Heart left ventricle (tissue), 16 donors: Measurements from ENCODE around the gene IGFBP2. TPM values are rescaled to one million over a fixed set of nuclear protein-coding genes. Genes with fewer than 3 reads are reported as not detected.

Experiments
- ATAC-seq, 4 donors: fragments of 200-7000 bp; cut with Tn5 transposase; one replicate each; pipeline ENCODE4 v1.9.1; 2020 to 2022; ENCODE audit warnings: moderate library complexity in 4 of 4, mild to moderate bottlenecking in 3 of 4, moderate number of reproducible peaks in 1 of 4
- DNase-seq, 5 donors: peaks; one replicate each; pipeline ENCODE4 v3.0.0-alpha.2; 2020
- H3K27ac ChIP-seq, 12 donors: fragments of 200-600 bp; sonication (generic) in 4 of 12; one replicate each; pipeline versions ENCODE4 v1.5.0 to v1.8.0; 2016 to 2022; ENCODE audit warnings: mild to moderate bottlenecking in 2 of 12
- H3K27me3 ChIP-seq, 9 donors: fragments of 200-600 bp; sonication (generic) in 2 of 9; one replicate each; pipeline versions ENCODE4 v1.5.1 to v1.8.0; 2016 to 2022; ENCODE audit warnings: mild to moderate bottlenecking in 3 of 9
- H3K36me3 ChIP-seq, 9 donors: fragments of 200-600 bp; sonication (generic) in 2 of 9; one replicate each; pipeline versions ENCODE4 v1.5.0 to v1.8.0; 2018 to 2022; ENCODE audit warnings: mild to moderate bottlenecking in 2 of 9
- H3K4me1 ChIP-seq, 12 donors: fragments of 200-600 bp; sonication (generic) in 4 of 12; one replicate each; pipeline versions ENCODE4 v1.5.0 to v1.8.0; 2016 to 2022; ENCODE audit warnings: mild to moderate bottlenecking in 3 of 12
- H3K4me3 ChIP-seq, 12 donors: fragments of 200-600 bp; sonication (generic) in 4 of 12; one replicate each; pipeline versions ENCODE4 v1.5.0 to v1.8.0; 2017 to 2022; ENCODE audit warnings: mild to moderate bottlenecking in 9 of 12, moderate library complexity in 4 of 12
- H3K9me3 ChIP-seq, 12 donors: fragments of 200-600 bp; sonication (generic) in 4 of 12; one replicate each; pipeline versions ENCODE4 v1.5.0 to v1.8.0; 2016 to 2022; ENCODE audit warnings: mild to moderate bottlenecking in 1 of 12
- POLR2A ChIP-seq, 2 donors: fragments of 450-650 bp; IDR thresholded peaks; one replicate each; pipeline ENCODE4 v1.6.1; 2017; ENCODE audit warnings: antibody characterized with exemption in 2 of 2, mild to moderate bottlenecking in 2 of 2, moderate library complexity in 2 of 2
- WGBS, 4 donors: extraction: QIAGEN DNeasy Blood & Tissue Kit in 2 of 4; methylation state at CpG; one replicate each; pipeline versions ENCODE4 v1.1.5 to v1.1.7; 2013 to 2018; 5-methylcytosine and 5-hydroxymethylcytosine counted together
- intact Hi-C, 10 donors: fragments of 100-400 bp; cut with DNase I; formaldehyde crosslinking; loops; one replicate each; pipeline versions ENCODE4 v1.11.1 to v1.14.2; 2022
- polyA plus RNA-seq, 2 donors: library from polyadenylated mRNA; stranded (reverse); fragments of 200-250 nt; gene quantifications; one replicate each; pipeline ENCODE4 v1.2.3, GENCODE V29; 2013
- total RNA-seq, 9 donors: library from RNA; depleted of rRNA in 2 of 9; stranded (reverse); fragments of >200 nt in 2 of 9; fragmentation: NEBNext Ultra II Directional in 3 of 9; extraction: Animal tissue kit (Norgen Biotek cat#: 25700) in 3 of 9; gene quantifications; one replicate each; pipeline versions ENCODE4 v1.1.0 to v1.2.4, GENCODE V29; 2016 to 2023
- TF ChIP-seq, protein P1 (sequence below), 12 donors: fragments of 200-600 bp; sonication (generic) in 4 of 12; IDR thresholded peaks; one replicate each; pipeline versions ENCODE4 v1.5.0 to v1.8.0; 2018 to 2022; ENCODE audit warnings: antibody characterized with exemption in 12 of 12, mild to moderate bottlenecking in 5 of 12
- donor health status: ischemic (EF 13 %, LVEDD 7.1; RV severe dilation, severe dysfunction).
- donor health status: healthy with polysubstance abuse.
- donor health status: DM: no; HTN: yes; CAD: no.
- donor health status: DM: no; HTN: no; CAD: no.
- donor health status: ischemic (EF 25% LVEDD 6.9; RV normal size, moderate dysfunction).
- donor health status: ischemic (EF 25% LVEDD 5.7; RV mildly dilated, moderate dysfunction).
- donor health status: healthy.
- donor health status: DM: yes; HTN: yes; CAD: no.
- donor health status: ischemic (EF 35%, LVEDD 5.7; RV mildly dilated, moderate dysfunction).
- donor health status: nonischemic (EF 11% LVEDD 7.7; RV severe dilation, severe dysfunction).
- donor health status: DM: yes; HTN: yes; CAD: no.
- donor health status: PGD.
- donor health status: ischemic (EF 29% LVEDD 5.4; RV normal size, mild dysfunction).
- donor health status: nonischemic (EF 23%, LVEDD 6.1; RV moderate dilation, normal function).

IGFBP2 gene
- total and polyA plus RNA-seq, 11 donors = 57.2 to 326 (median 113) TPM

DNA sequence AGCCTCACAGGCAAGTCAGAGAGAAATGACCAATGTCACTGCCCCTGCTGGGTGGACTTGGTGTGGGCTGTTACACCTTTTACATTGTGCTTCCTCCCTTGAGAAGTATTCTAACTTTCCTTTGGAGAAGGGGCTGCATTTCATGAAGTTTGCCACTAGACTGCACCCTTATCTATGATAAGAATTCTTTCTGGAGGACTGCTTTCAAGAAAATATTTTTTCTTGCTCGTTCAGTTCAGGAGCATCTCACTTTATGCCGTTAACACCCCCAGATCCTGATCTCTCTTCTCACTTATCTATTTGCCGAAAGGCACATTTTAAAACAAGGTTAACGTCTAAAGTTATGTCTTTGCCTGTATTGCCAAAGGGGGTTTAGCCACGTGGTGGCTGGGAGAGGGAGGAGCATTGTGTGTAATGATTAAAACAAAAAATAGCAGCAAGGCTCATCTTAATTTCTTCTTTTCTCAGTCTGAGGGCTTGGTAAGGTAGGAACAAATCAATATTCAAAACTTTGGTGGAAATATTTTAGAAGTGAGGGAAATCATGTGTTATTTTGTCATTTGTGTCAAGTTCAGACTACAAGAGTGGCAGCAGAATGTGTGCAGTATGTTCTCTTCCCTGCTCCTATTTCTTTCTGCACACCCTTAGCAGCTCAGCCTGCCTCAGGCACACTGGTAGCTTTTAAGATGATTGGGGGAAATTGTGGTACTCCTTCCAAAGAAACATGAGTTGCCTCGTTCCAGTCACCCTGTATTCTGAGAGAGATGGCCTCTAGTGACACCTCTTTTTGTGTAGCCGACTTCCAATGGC, 63.7 kb downstream of the IGFBP2 start:
- WGBS, 4 donors = 36 to 47% (median 41%) methylated on average over 7 of the region's 7 CpGs
- peaks cover 0 to 53% (median 0%) of the 10 kb centered on the region in 9 donors for H3K27me3 ChIP-seq
- no peak for DNase-seq

DNA sequence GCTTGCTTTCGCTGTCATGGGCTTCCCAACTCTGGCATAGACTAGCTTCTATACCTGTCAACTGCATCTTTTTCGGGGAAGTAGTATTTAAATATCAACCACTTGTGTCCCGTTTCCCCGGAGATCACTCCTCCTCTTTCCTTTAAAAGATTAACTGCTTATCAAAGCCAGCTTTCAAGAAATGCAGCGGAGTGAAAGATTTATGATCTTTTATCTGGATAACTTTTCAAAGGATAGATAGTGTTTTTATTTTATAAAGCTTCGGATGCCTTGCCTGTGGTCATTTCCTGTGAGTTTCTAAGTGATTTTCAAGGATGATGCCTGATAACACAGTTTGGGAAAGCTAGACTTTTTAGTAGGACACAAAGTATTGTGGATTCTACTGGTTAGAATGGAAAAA, 65.1 kb downstream of the IGFBP2 start:
- no peaks in the 10 kb centered on the region for H3K9me3 ChIP-seq
- WGBS, 4 donors = 37 to 57% (median 54%) methylated on average over 6 of the region's 6 CpGs

More for the DNA sequence above, 63.7 kb downstream of the IGFBP2 start:
- peaks cover 0 to 62% (median 36%) of the 10 kb centered on the region in 12 donors for H3K4me1 ChIP-seq
- no peak overlapping the region for H3K4me3 ChIP-seq
- no peak for ATAC-seq
- TF ChIP-seq, protein P1, sequence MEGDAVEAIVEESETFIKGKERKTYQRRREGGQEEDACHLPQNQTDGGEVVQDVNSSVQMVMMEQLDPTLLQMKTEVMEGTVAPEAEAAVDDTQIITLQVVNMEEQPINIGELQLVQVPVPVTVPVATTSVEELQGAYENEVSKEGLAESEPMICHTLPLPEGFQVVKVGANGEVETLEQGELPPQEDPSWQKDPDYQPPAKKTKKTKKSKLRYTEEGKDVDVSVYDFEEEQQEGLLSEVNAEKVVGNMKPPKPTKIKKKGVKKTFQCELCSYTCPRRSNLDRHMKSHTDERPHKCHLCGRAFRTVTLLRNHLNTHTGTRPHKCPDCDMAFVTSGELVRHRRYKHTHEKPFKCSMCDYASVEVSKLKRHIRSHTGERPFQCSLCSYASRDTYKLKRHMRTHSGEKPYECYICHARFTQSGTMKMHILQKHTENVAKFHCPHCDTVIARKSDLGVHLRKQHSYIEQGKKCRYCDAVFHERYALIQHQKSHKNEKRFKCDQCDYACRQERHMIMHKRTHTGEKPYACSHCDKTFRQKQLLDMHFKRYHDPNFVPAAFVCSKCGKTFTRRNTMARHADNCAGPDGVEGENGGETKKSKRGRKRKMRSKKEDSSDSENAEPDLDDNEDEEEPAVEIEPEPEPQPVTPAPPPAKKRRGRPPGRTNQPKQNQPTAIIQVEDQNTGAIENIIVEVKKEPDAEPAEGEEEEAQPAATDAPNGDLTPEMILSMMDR (IDR thresholded peaks at IDR 0.05) = peak; percentile 27 to 73 (median 47)
- no peak for TF ChIP-seq POLR2A (IDR thresholded peaks at IDR 0.05)
- intact Hi-C loops = loop anchor here in 9 of 10 donors (1.0 to 10.0 kb wide), 21 partner anchors 70 to 1015 kb away; no protein-coding TSS in a partner anchor
- H3K27ac ChIP-seq = peak overlapping the region in 8 of 12 donors; percentile 8 to 93 (median 70)
- no peaks in the 10 kb centered on the region for H3K9me3 ChIP-seq
- H3K36me3 ChIP-seq = no peaks in the 10 kb centered on the region

DNA sequence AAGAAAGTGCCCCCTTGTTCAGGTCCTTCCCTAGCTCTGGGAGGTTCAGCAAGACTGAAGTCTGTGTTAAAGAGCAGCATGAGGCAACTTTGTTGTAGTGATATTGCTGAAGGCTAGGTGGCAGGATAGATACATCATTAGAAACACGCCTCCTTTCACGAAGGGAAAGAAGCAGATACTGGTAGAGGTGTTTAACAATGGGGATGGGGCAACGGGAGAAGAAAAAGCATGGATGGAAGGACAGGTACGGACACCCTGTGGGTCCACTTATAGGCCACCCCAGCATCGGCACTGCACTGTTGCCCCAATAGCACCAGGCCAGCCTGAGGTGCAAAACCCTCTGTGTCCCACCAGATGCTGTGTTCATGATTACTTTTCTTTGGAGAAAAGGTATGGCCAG, 65.7 kb downstream of the IGFBP2 start:
- DNase-seq (peak in 1 of 5 donors; percentile 41), ATAC-seq (peak; percentile 16 to 64 (median 55))
- 10 to 22% (median 13%) methylated on average over 5 of the region's 5 CpGs for WGBS, 4 donors
- intact Hi-C loops = loop anchor here in 9 of 10 donors (1.0 to 10.0 kb wide), 24 partner anchors 68 to 1013 kb away; no protein-coding TSS in a partner anchor
- H3K27me3 ChIP-seq = peaks cover 0 to 37% (median 0%) of the 10 kb centered on the region in 9 donors
- H3K4me3 ChIP-seq = no peak overlapping the region
- H3K4me1 ChIP-seq = peaks cover 0 to 69% (median 30%) of the 10 kb centered on the region in 12 donors
- H3K9me3 ChIP-seq = no peaks in the 10 kb centered on the region
- peak overlapping the region in 8 of 12 donors; percentile 5 to 88 (median 30) for H3K27ac ChIP-seq
- TF ChIP-seq, protein P1 (IDR thresholded peaks at IDR 0.05) = peak; percentile 48 to 84 (median 71)
- no peak for TF ChIP-seq POLR2A (IDR thresholded peaks at IDR 0.05)
- no peaks in the 10 kb centered on the region for H3K36me3 ChIP-seq

More for the DNA sequence above, 65.1 kb downstream of the IGFBP2 start:
- ATAC-seq (no peak), DNase-seq (no peak)
- intact Hi-C loops = loop anchor here in 9 of 10 donors (2.0 to 10.0 kb wide), 23 partner anchors 69 to 1014 kb away; no protein-coding TSS in a partner anchor
- H3K27ac ChIP-seq = peak overlapping the region in 9 of 12 donors; percentile 5 to 88 (median 21)
- H3K36me3 ChIP-seq = no peaks in the 10 kb centered on the region
- H3K27me3 ChIP-seq = peaks cover 0 to 41% (median 0%) of the 10 kb centered on the region in 9 donors
- TF ChIP-seq POLR2A (IDR thresholded peaks at IDR 0.05) = no peak
- H3K4me1 ChIP-seq = peaks cover 0 to 69% (median 33%) of the 10 kb centered on the region in 12 donors
- no peak overlapping the region for H3K4me3 ChIP-seq

DNA sequence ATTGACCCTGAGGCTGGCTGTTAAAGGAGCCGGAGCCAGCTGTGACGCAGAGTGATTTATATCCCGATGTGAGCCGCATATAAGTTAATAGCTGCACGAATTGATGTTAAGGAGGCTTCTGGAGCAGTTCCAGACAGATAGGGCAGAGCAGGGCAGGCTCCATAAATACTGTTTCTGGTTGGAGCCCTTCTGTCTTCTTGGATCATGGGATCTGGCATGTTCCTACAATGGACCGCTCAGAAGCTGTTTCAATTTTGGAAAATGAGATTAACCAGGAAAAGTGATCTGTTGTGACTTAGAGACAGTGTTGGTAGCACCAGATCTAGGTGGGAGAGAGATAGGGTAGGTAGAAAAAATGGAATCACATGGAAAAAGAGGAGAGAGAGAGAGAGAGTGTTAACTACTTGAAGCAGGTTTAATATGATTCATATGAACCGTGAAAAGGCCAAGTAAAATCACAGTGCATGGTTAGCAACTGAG, 66.9 kb downstream of the IGFBP2 start:
- TF ChIP-seq, protein P1 (IDR thresholded peaks at IDR 0.05) = no peak
- no peak for TF ChIP-seq POLR2A (IDR thresholded peaks at IDR 0.05)
- intact Hi-C loops = loop anchor here in 7 of 10 donors (2.0 to 10.0 kb wide), 7 partner anchors 72 to 1012 kb away; no protein-coding TSS in a partner anchor
- Histone ChIP-seq H3K4me1 (peaks cover 0 to 59% (median 23%) of the 10 kb centered on the region in 12 donors), H3K27me3 (peaks cover 0 to 24% (median 0%) of the 10 kb centered on the region in 9 donors), H3K36me3 (no peaks in the 10 kb centered on the region), H3K9me3 (no peaks in the 10 kb centered on the region), H3K4me3 (no peak overlapping the region), H3K27ac (peak overlapping the region in 8 of 12 donors; percentile 13 to 88 (median 38))
- 44 to 55% (median 46%) methylated on average over 7 of the region's 7 CpGs for WGBS, 4 donors
- DNase-seq (no peak), ATAC-seq (no peak)
